Neutrophil (primary cell): ENCODE measurements around the gene LRP11.

ENCODE experiments used
- H3K27ac ChIP-seq: fragments of 200-600 bp; sonication (generic); 2 replicates; pipeline ENCODE4 v1.5.1; 2016; ENCODE audit warnings: mild to moderate bottlenecking, moderate library complexity
- H3K27me3 ChIP-seq: fragments of 200-600 bp; sonication (generic); 2 replicates; pipeline ENCODE4 v1.6.0; 2016; ENCODE audit warnings: mild to moderate bottlenecking
- H3K36me3 ChIP-seq: fragments of 200-600 bp; sonication (generic); 2 replicates; pipeline ENCODE4 v1.5.1; 2017
- H3K4me1 ChIP-seq, 2 experiments: fragments of 200-600 bp in 1 of 2; sonication (generic) in 1 of 2; 1 replicate in 1 of 2; 2 replicates in 1 of 2; pipeline versions ENCODE4 v1.5.1 to v1.6.1; 2013 to 2016; ENCODE audit warnings: low read depth in 1 of 2, low read length in 1 of 2, mild to moderate bottlenecking in 1 of 2, moderate library complexity in 1 of 2; ENCODE audit not compliant: control insufficient read depth in 1 of 2, insufficient read depth in 1 of 2
- H3K4me3 ChIP-seq, 2 experiments: fragments of 200-600 bp in 1 of 2; sonication (generic) in 1 of 2; 1 replicate in 1 of 2; 2 replicates in 1 of 2; pipeline ENCODE4 v1.5.1; 2013 to 2016; ENCODE audit warnings: low read depth in 1 of 2, low read length in 1 of 2, mild to moderate bottlenecking in 1 of 2, moderate library complexity in 1 of 2
- H3K9me3 ChIP-seq: fragments of 200-600 bp; sonication (generic); 2 replicates; pipeline ENCODE4 v1.5.1; 2016
- CTCF ChIP-seq: fragments of 200-600 bp; sonication (generic); IDR thresholded peaks from 2 replicates; pipeline ENCODE4 v1.5.1; 2016; ENCODE audit warnings: antibody characterized with exemption

Gene LRP11

DNA sequence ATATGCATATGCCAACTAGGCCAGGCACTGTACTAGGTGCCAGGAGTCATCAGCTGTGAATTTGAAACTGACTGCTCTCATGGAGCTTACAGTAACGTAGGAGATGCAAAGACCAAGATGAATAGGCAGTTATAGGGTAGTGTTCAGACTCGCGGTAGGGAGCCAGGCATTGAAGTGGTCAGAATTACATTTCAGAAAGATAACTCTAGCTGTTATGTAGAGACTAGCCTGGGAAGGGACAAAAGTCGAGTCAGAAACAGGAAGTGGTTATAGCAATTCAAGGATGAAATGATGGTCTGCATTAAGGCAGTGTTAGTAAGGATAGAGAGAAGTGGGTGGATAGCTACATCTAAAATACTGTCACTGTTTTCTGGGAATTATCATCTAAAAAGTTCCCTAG, 58.0 kb downstream of the LRP11 start:
- TF ChIP-seq CTCF: no peak

DNA sequence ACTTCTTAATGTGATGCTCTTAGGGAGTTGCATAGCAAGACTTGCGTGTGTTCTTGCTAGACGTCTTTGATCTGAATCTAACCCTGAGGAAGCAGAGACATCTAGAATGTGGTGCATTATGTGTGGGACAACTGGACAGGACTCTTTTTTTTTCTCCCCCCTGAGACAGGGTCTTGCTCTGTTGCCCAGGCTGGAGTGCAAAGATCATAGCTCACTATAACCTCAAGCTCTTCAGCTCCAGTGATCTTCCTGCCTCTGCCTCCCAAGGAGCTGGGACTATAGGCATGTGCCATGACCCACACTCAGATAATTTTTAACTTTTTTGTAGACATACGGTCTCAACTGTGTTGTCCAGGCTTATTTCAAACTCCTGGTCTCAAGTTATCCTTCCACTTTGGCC, 80.6 kb downstream of the LRP11 start:
- H3K27me3 ChIP-seq: no peaks in the 10 kb centered on the region
- no peaks in the 10 kb centered on the region for H3K4me1 ChIP-seq
- H3K4me3 ChIP-seq: no peak overlapping the region
- no peak for TF ChIP-seq CTCF
- H3K36me3 ChIP-seq: peaks cover 45% of the 10 kb centered on the region
- no peak overlapping the region for H3K27ac ChIP-seq
- no peaks in the 10 kb centered on the region for H3K9me3 ChIP-seq

More for the DNA sequence above, 58.0 kb downstream of the LRP11 start:
- no peaks in the 10 kb centered on the region for H3K27me3 ChIP-seq
- no peaks in the 10 kb centered on the region for H3K4me1 ChIP-seq
- peak overlapping the region; percentile 33 for H3K27ac ChIP-seq
- H3K4me3 ChIP-seq: no peak overlapping the region
- H3K36me3 ChIP-seq: peaks cover 69% of the 10 kb centered on the region
- no peaks in the 10 kb centered on the region for H3K9me3 ChIP-seq

DNA sequence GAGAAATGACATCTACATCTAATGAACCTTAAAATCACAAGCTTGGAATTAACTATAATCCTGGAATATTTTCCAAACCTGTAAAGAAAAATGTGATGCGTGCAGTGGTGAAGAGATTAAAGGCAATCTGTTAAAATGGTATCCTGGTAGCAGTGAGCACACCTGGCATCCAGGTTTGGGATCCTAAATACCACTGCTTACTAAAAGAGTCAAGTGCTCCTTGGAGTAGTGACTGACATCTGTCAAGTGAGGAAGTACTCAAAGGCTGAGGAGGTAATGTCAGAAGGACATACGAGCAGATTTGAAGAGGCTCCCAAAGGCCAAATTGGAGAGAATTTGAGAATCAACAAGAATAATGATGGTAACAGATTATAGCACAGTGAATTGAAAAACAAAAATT, 81.8 kb downstream of the LRP11 start:
- peaks cover 54% of the 10 kb centered on the region for H3K36me3 ChIP-seq
- no peaks in the 10 kb centered on the region for H3K9me3 ChIP-seq
- no peak for TF ChIP-seq CTCF
- H3K4me3 ChIP-seq: no peak overlapping the region
- peak overlapping the region; percentile 16 for H3K27ac ChIP-seq
- H3K27me3 ChIP-seq: no peaks in the 10 kb centered on the region
- H3K4me1 ChIP-seq: no peaks in the 10 kb centered on the region

DNA sequence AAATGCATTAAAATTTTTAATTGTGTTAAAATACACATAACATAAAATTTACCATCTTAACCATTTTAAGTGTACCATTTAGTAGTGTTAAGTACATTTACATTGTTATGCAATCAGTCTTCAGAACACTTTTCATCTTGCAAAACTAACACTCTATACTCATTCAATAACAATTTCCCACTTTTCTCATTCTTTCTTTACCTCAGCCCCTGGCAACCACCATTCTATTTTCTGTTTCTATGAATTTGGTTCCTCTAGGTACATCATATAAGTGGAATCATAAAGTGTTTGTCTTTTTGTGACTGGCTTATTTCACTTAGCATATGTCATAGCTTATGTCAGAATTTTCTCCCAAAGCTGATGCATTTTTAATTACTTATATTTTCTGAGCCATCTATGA, 82.4 kb downstream of the LRP11 start:
- Histone ChIP-seq H3K27ac (no peak overlapping the region), H3K4me1 (no peaks in the 10 kb centered on the region), H3K36me3 (peaks cover 61% of the 10 kb centered on the region), H3K9me3 (no peaks in the 10 kb centered on the region), H3K27me3 (no peaks in the 10 kb centered on the region), H3K4me3 (no peak overlapping the region)
- TF ChIP-seq CTCF: no peak

- Histone ChIP-seq H3K36me3 (peaks cover 74% of the 10 kb centered on the region), H3K27ac (no peak overlapping the region), H3K4me3 (no peak overlapping the region), H3K27me3 (no peaks in the 10 kb centered on the region), H3K4me1 (no peaks in the 10 kb centered on the region), H3K9me3 (no peaks in the 10 kb centered on the region)
- TF ChIP-seq CTCF: no peak
Measured at GRCh38 chr6:149779644-149779963, 84.6 kb downstream of the LRP11 start.

DNA sequence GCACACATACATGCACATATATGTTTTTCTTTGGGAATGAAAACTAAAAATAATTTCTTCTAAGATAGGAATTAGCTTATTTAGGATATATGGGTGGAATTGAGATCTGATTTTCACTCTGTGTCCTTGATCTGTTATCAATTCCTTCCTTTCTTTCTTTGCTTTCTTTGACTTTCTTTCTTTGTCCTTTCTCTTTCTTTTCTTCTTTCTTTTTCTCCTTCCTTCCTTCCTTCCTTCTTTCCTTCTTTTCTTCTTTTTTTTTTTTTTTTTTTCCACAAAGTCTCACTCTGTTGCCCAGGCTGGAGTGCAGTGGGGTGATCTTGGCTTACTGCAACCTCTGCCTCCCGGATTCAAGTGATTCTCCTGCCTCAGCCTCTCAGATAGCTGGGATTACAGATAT, 86.5 kb downstream of the LRP11 start:
- H3K36me3 ChIP-seq: peaks cover 73% of the 10 kb centered on the region
- TF ChIP-seq CTCF: no peak

More for the DNA sequence above, 86.5 kb downstream of the LRP11 start:
- no peak overlapping the region for H3K27ac ChIP-seq
- H3K9me3 ChIP-seq: no peaks in the 10 kb centered on the region
- H3K4me1 ChIP-seq: no peaks in the 10 kb centered on the region
- H3K27me3 ChIP-seq: no peaks in the 10 kb centered on the region
- H3K4me3 ChIP-seq: no peak overlapping the region
